ENCODE results near the gene MMP15.

GRCh38 chr16:57993897-57994296, 31.7 kb upstream of the MMP15 start:
- no peak for TF ChIP-seq CTCF (IDR thresholded peaks at IDR 0.05)
- TF ChIP-seq EP300 (IDR thresholded peaks at IDR 0.05): no peak
